Natural killer cell treated with Interleukin-12 subunit alpha and Interleukin-12 subunit beta and Interleukin-15 and Interleukin-18, amount 100 ng/mL, for 72 hours (primary cell): ENCODE results near the gene EXOC1L. TPM values are rescaled to one million over a fixed set of nuclear protein-coding genes. Genes with fewer than 3 reads are reported as not detected.
"Not testable (repeated sequence)": the region's sequence is repeated elsewhere in the genome, so short reads cannot be mapped to it uniquely, and the experiment has no call there.

Experiments used
- ATAC-seq, 2 donors: fragments of 150-1000 bp; cut with Tn5 transposase in 1 of 2; sonication (Bioruptor Pico), chemical (Tn5 transposase) in 1 of 2; 2 replicates each; pipeline ENCODE4 v1.10.0; 2021
- DNase-seq: peaks from one replicate; pipeline ENCODE4 v3.0.0; 2022; ENCODE audit warnings: low spot score
- H3K27ac Mint-ChIP-seq, 2 donors: 1 replicate in 1 of 2; 2 replicates in 1 of 2; pipeline ENCODE4 v1.8.0; 2022; ENCODE audit warnings: mixed read lengths in 2 of 2, mild to moderate bottlenecking in 1 of 2, moderate library complexity in 1 of 2
- H3K27me3 Mint-ChIP-seq, 2 donors: 1 replicate in 1 of 2; 2 replicates in 1 of 2; pipeline ENCODE4 v1.8.0; 2022; ENCODE audit warnings: mixed read lengths in 2 of 2
- H3K36me3 Mint-ChIP-seq: one replicate; pipeline ENCODE4 v1.8.0; 2022; ENCODE audit warnings: mixed read lengths
- H3K4me1 Mint-ChIP-seq, 2 donors: 1 replicate in 1 of 2; 2 replicates in 1 of 2; pipeline ENCODE4 v1.8.0; 2022; ENCODE audit warnings: low read depth in 2 of 2, mixed read lengths in 2 of 2, mild to moderate bottlenecking in 1 of 2
- H3K4me3 Mint-ChIP-seq: one replicate; pipeline ENCODE4 v1.8.0; 2022; ENCODE audit warnings: mixed read lengths
- H3K9me3 Mint-ChIP-seq: 2 replicates; pipeline ENCODE4 v1.8.0; 2022; ENCODE audit warnings: mixed read lengths
- total RNA-seq, 2 donors: library from RNA; stranded (reverse); gene quantifications; one replicate each; pipeline ENCODE4 v1.2.3, GENCODE V29; 2022

EXOC1L gene
- total RNA-seq, 2 donors from 2014 or later: not detected

GRCh38 chr4:55820279-55820678, 689 bp downstream of the EXOC1L start:
- Mint-ChIP-seq H3K4me1 (peaks cover 3 to 5% of the 10 kb centered on the region in 2 donors), H3K27me3 (peaks cover 17 to 27% of the 10 kb centered on the region in 2 donors), H3K36me3 (no peaks in the 10 kb centered on the region), H3K27ac (no peak overlapping the region), H3K4me3 (no peak overlapping the region), H3K9me3 (no peaks in the 10 kb centered on the region)
- no peak for DNase-seq
- no peak for ATAC-seq

DNA sequence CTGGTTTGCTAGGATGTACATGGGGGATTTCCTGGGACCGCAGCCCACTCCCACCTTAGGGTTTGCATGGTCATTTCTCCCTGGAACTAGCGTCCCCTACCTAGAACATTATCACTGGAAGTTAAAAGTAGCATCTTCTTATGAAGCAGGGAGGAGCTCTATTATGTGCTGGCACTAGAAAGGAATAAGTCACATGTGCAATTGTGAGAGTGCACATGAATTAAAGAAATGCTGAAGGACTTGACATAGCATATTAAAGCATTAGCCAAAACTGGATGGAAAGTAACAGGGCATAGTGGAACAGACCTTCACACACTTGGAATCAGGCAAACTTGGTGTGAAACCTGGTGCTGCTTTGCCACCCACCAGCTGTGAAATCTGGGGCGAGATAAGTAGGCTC, 2.7 kb downstream of the EXOC1L start:
- peaks cover 21 to 31% of the 10 kb centered on the region in 2 donors for H3K27me3 Mint-ChIP-seq
- no peaks in the 10 kb centered on the region for H3K9me3 Mint-ChIP-seq
- peaks cover 3 to 5% of the 10 kb centered on the region in 2 donors for H3K4me1 Mint-ChIP-seq
- no peak overlapping the region for H3K4me3 Mint-ChIP-seq
- no peak overlapping the region for H3K27ac Mint-ChIP-seq
- H3K36me3 Mint-ChIP-seq: no peaks in the 10 kb centered on the region
- DNase-seq (no peak), ATAC-seq (no peak)

- no peak overlapping the region for H3K4me3 Mint-ChIP-seq
- ATAC-seq (no peak), DNase-seq (no peak)
- no peaks in the 10 kb centered on the region for H3K4me1 Mint-ChIP-seq
- peaks cover 28 to 38% of the 10 kb centered on the region in 2 donors for H3K27me3 Mint-ChIP-seq
- no peak overlapping the region for H3K27ac Mint-ChIP-seq
- H3K36me3 Mint-ChIP-seq: no peaks in the 10 kb centered on the region
- H3K9me3 Mint-ChIP-seq: no peaks in the 10 kb centered on the region
Measured at GRCh38 chr4:55824865-55825264, 5.3 kb downstream of the EXOC1L start.

DNA sequence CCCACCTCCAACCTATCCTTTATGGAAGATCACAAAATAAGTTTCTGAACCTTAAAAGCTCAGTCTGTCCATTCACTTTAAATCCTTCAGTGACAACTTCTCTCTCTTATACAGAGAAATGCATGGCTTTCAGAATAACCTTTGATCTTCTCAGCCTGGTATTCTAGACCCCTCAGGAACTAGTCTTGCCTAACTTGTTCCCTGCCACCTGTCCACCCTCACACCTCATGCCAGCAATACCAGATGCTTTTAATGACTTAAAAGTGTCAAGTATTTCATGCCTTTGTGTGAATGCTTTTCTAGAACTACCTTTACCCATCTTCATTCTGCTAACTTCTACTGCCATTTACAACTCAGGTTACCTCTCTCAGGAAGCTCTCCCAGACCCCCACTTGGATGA, 7.4 kb downstream of the EXOC1L start:
- Mint-ChIP-seq H3K27me3 (peaks cover 35 to 57% of the 10 kb centered on the region in 2 donors), H3K4me1 (no peaks in the 10 kb centered on the region), H3K9me3 (no peaks in the 10 kb centered on the region), H3K4me3 (no peak overlapping the region), H3K36me3 (no peaks in the 10 kb centered on the region), H3K27ac (no peak overlapping the region)
- DNase-seq (no peak), ATAC-seq (no peak)

DNA sequence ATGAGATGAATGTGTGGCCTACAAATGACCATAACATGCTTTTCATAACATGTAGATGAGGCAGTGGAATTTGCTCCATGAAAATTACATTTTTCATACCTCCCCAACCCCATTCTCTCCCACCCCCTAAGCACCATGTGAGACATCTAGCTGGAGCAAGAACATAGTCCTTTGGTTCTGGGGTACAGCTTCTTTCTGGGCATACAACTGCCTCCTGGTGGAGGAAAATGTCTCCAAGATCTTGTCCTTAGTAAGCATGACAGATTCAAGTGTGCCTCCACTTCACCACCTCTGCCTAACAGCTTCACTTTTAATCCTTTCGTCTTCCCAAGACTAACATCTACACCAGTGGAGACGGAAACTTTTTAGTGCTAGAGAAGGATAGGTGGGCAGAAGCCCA, 8.0 kb downstream of the EXOC1L start:
- Mint-ChIP-seq H3K27me3 (peaks cover 32 to 58% of the 10 kb centered on the region in 2 donors), H3K27ac (no peak overlapping the region), H3K36me3 (no peaks in the 10 kb centered on the region), H3K4me3 (no peak overlapping the region), H3K9me3 (no peaks in the 10 kb centered on the region), H3K4me1 (no peaks in the 10 kb centered on the region)
- DNase-seq: no peak
- ATAC-seq: no peak

DNA sequence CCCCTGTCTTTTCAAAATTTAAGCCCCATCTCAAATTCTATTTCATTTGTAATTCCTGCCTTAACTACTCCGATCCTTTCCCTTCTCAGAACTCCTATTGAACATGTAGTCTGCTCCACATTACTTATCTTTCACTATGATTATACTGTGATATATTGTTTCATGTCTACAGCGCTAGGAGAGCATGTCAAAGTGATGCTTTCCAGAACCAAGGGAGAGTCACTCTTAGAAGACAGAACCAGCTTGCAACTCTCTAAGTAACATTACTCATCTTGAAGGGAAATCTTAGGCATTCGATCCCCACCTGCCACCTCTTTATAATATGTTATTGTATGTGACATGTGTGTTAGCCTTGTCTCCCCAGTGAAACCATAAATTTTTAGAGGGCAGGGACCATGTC, 10.5 kb downstream of the EXOC1L start:
- Mint-ChIP-seq H3K4me3 (no peak overlapping the region), H3K9me3 (no peaks in the 10 kb centered on the region), H3K36me3 (no peaks in the 10 kb centered on the region), H3K4me1 (no peaks in the 10 kb centered on the region), H3K27ac (no peak overlapping the region), H3K27me3 (peaks cover 38 to 68% of the 10 kb centered on the region in 2 donors)
- no peak for DNase-seq
- no peak for ATAC-seq

- no peaks in the 10 kb centered on the region for H3K36me3 Mint-ChIP-seq
- no peaks in the 10 kb centered on the region for H3K4me1 Mint-ChIP-seq
- H3K9me3 Mint-ChIP-seq: no peaks in the 10 kb centered on the region
- ATAC-seq (no peak), DNase-seq (no peak)
- no peak overlapping the region for H3K27ac Mint-ChIP-seq
- H3K4me3 Mint-ChIP-seq: no peak overlapping the region
- peaks cover 43 to 72% of the 10 kb centered on the region in 2 donors for H3K27me3 Mint-ChIP-seq
Measured at GRCh38 chr4:55830716-55831115, 11.1 kb downstream of the EXOC1L start.

DNA sequence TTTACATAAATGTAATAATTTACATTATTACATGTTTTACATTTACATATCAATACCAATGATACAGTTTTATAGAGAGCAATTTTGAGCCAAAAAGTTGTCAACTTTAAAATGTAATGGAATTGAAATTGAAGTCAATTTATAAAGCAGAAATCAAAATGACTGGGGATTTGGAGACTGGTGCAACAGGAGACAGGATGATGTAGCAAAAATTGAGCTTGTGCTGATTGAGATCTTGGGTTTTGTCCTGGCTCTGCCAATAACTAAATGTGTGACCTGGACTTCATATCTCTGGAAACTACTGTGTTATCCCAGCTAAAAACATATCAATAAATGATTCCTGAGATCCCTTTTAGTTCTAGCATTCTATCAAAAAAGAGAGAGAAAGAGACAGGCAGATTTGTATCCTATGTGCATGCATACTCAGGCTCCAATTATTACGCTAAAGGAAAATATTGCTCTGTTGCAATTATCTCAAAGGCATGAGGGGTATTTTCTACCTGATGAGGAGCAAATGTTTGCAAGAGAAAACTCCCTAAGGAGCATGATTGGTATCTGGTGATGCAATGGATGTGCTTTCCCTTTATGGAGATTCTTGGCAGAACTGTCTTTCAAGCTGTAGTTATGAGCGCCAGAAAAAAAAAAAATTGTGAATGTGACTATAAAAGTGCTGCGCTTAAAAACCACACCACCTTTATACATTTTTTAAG, 14.7 kb downstream of the EXOC1L start:
- H3K36me3 Mint-ChIP-seq: no peaks in the 10 kb centered on the region
- H3K27ac Mint-ChIP-seq: no peak overlapping the region
- no peaks in the 10 kb centered on the region for H3K9me3 Mint-ChIP-seq
- no peak overlapping the region for H3K4me3 Mint-ChIP-seq
- DNase-seq (no peak), ATAC-seq (no peak)
- no peaks in the 10 kb centered on the region for H3K4me1 Mint-ChIP-seq
- H3K27me3 Mint-ChIP-seq: peaks cover 32 to 72% of the 10 kb centered on the region in 2 donors

GRCh38 chr4:55837903-55838302, 18.3 kb downstream of the EXOC1L start:
- H3K27me3 Mint-ChIP-seq: peaks cover 24 to 61% of the 10 kb centered on the region in 2 donors
- no peak for DNase-seq
- no peaks in the 10 kb centered on the region for H3K4me1 Mint-ChIP-seq
- H3K36me3 Mint-ChIP-seq: no peaks in the 10 kb centered on the region
- H3K4me3 Mint-ChIP-seq: no peak overlapping the region
- no peaks in the 10 kb centered on the region for H3K9me3 Mint-ChIP-seq
- no peak for ATAC-seq
- no peak overlapping the region for H3K27ac Mint-ChIP-seq

- no peaks in the 10 kb centered on the region for H3K9me3 Mint-ChIP-seq
- H3K4me1 Mint-ChIP-seq: no peaks in the 10 kb centered on the region
- H3K27ac Mint-ChIP-seq: no peak overlapping the region
- no peak overlapping the region for H3K4me3 Mint-ChIP-seq
- H3K36me3 Mint-ChIP-seq: no peaks in the 10 kb centered on the region
- H3K27me3 Mint-ChIP-seq: peaks cover 24 to 61% of the 10 kb centered on the region in 2 donors
- no peak for DNase-seq
- ATAC-seq: no peak
Measured at GRCh38 chr4:55838356-55838755, 18.8 kb downstream of the EXOC1L start.

- H3K9me3 Mint-ChIP-seq: no peaks in the 10 kb centered on the region
- DNase-seq: no peak
- no peaks in the 10 kb centered on the region for H3K4me1 Mint-ChIP-seq
- H3K27me3 Mint-ChIP-seq: peaks cover 21 to 55% of the 10 kb centered on the region in 2 donors
- H3K27ac Mint-ChIP-seq: no peak overlapping the region
- no peak for ATAC-seq
- no peak overlapping the region for H3K4me3 Mint-ChIP-seq
- H3K36me3 Mint-ChIP-seq: no peaks in the 10 kb centered on the region
Measured at GRCh38 chr4:55838952-55839351, 19.4 kb downstream of the EXOC1L start.

- Mint-ChIP-seq H3K4me3 (no peak overlapping the region), H3K4me1 (no peaks in the 10 kb centered on the region), H3K9me3 (no peaks in the 10 kb centered on the region), H3K27ac (no peak overlapping the region), H3K36me3 (no peaks in the 10 kb centered on the region), H3K27me3 (peaks cover 17 to 44% of the 10 kb centered on the region in 2 donors)
- DNase-seq: no peak
- ATAC-seq: no peak
Measured at GRCh38 chr4:55840956-55841355, 21.4 kb downstream of the EXOC1L start.

DNA sequence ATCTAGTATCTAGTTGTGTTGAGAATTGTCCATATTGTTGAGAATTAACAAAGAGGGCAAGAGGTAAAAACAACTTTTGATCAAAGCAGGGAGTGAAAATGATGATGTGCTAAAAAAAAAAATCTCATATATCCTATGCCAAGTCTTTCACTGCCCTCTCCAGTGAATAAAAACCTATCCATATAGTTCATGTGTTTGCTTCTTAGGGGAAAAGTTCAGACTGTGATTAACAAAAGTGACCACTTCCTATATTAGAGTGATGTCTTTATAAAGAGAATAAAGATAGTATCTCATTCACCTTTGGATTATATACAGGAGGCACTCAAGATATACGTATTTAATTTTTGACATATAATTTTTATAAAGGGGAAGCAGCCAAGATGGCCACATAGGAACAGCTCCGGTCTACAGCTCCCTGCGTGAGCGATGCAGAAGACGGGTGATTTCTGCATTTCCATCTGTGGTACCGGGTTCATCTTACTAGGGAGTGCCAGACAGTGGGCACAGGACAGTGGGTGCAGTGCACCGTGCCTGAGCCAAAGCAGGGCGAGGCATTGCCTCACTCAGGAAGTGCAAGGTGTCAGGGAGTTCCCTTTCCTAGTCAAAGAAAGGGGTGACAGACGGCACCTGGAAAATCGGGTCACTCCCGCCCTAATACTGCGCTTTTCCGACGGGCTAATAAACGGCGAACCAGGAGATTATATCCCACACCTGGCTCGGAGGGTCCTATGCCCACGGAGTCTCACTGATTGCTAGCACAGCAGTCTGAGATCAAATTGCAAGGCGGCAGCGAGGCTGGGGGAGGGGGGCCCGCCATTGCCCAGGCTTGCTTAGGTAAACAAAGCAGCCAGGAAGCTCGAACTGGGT, 22.0 kb downstream of the EXOC1L start:
- not testable (repeated sequence) for DNase-seq, ATAC-seq, H3K27ac Mint-ChIP-seq, H3K36me3 Mint-ChIP-seq, H3K9me3 Mint-ChIP-seq, H3K4me3 Mint-ChIP-seq, H3K4me1 Mint-ChIP-seq
- H3K27me3 Mint-ChIP-seq: peaks cover 14 to 40% of the 10 kb centered on the region in 2 donors

- not testable (repeated sequence) for H3K4me3 Mint-ChIP-seq, H3K27ac Mint-ChIP-seq, ATAC-seq, H3K36me3 Mint-ChIP-seq, DNase-seq, H3K4me1 Mint-ChIP-seq, H3K9me3 Mint-ChIP-seq
- H3K27me3 Mint-ChIP-seq: peaks cover 12 to 40% of the 10 kb centered on the region in 2 donors
Measured at GRCh38 chr4:55842312-55842711, 22.7 kb downstream of the EXOC1L start.
